HPDE6-E6E7 (cell line): ENCODE measurements around the gene WDR6.

ENCODE experiments used
- DNase-seq: peaks from one replicate; pipeline ENCODE4 v3.0.0; 2011; ENCODE audit warnings: missing footprints; ENCODE audit errors: extremely low spot score

Gene WDR6

DNA sequence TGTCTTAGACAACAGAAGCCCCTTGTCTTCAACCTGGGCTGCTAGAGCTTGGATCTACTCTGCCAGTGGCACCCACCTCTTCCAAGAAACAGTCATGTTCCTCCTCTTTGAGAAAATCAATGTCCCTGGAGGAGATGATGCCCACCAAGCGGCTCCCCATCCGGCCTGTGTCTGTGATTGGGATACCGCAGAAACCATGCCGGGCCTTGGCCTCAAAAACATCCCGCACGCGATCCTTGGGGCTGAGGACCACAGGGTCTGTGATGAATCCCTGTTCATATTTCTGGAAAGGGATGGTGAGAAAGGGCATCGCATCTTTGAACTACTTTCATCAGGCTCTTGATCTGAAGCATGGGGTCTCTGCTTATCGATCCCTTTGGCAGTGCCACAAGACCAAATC lies 20.4 kb downstream of the WDR6 start:
- DNase-seq, result no peak

GRCh38 chr3:49028298-49028672 lies 21.1 kb downstream of the WDR6 start:
- no peak for DNase-seq

GRCh38 chr3:49028673-49029562 lies 21.7 kb downstream of the WDR6 start, which contains the start of gene IMPDH2:
Gene IMPDH2 (minus strand): TSS chr3:49029398. CDS start chr3:49029350, 48 bp downstream.
- DNase-seq, result no peak

DNA sequence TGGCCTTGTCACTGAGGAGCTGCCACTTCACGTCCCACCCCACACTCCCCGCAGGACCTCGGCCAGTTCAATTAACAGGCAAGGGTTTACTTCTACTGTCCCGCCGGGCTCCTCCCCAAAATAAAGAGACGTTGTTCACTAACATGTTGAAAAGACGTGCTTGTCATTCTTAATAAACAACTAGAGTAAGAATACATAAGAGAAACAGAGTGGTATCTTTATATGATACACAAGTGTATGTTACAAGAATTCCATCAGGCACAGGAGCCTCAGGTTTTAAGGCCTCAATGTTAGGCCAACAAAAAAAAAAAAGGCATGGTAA lies 22.3 kb downstream of the WDR6 start:
- DNase-seq, result no peak

- no peak for DNase-seq
These were observed 23.1 kb downstream of the WDR6 start for GRCh38 chr3:49030321-49030720.

DNA sequence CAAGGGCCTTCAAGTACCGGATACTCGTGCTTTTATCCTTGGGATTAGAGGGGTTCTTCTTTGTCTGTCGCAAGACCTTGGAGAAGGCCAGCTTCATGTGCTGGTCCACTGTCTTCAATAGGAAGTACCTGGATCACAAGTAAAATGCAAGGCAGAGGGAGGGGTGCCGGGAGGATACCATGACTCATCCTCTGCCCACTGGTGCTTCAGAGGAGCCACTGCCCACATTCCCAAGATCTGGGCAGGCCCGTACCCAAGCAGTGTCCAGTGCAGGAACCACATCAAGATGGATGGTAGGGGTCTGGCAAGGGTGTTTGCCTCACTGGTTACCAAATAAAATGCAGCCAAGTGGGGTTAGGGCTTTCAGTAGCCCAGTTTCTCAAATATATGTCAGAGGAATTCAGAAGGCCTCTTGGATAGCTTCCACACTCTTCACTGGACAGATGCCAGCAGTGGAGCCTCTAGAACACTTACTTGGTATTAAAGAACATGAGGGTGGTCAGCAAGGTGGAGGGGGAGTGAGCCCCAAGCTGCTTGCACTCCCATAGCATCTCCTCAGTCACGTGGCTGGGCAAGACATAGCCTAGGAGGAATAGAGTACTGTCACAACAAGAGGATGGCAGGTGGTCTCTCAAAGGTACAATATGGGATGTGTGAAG lies 25.6 kb downstream of the WDR6 start:
- no peak for DNase-seq

DNA sequence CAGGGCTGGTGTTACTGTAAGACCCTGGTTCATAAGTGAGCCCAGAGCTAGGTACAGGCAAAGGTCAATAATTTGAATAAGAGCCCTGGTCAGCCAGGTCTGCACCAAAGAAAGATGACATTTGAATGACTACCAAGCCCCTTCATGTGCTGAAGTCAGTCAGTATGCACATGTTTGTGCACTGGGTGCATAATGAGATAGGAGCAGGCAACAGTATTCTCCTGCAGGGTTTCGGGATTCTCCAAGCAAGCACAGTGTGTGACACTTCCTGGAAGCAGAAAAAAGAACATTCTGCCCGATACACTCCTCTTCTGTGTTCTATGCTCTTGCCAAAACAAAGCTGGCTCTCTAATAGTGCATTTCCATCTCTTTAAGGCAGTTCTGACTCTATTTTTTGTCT lies 27.5 kb downstream of the WDR6 start:
- no peak for DNase-seq

DNA sequence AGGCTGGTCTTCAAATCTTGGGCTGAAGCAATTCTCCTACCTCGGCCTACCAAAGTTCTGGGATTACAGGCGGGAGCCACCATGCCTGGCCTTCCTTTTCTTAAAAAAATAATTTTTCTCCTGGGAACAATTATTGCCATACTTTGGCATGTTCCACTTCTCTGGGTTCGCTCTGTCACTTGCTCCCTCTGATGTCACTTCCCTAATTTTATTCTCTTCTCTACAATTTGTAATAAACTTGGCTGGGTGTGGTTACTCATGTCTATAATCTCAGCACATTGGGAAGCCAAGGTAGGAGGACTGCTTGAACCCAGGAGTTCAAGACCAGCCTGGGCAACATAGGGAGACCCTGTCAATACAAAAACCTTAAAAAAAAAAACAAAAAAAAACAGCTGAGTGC lies 28.1 kb downstream of the WDR6 start:
- DNase-seq, result no peak

DNA sequence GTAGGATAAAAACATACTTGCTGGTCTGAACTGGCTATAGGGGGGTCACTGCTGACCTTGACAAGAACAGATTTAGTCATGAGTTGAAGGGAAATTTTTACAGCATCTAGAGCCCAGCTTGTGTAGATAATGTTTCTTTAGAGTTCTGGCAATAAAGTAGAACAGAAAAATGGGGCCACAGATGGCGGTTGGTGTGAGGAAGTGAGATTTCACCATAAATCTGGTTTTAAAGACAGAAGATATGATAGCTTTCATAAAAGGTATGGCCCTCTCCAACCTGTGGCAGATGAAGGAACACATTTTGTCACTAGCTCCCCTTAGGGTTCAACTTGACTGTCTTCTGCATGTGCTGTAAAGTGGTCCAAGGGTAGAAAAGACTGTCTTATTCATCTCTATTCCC lies 46.4 kb downstream of the WDR6 start:
- no peak for DNase-seq

DNA sequence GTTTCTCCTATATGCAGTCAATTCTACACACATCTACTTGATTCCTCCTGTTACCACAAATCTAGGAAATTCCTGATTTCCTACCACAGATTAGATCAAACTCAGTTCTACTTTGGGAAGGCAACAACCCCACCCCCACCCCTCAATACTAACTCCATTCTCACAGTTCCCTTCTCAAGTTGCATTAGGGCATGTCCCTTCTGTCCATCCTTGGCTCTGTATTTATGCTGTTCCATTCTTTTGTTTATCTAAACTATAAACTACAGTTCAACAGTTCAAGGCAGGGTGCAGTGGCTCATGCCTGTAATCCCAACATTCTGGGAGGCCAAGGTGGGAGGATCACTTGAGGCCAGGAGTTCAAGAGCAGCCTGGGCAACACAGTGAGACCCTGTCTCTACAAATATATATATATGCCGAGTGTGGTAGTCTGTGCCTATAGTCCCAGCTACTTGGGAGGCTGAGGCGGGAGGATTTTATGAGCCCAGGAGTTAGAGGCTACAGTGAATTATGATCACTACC lies 47.2 kb downstream of the WDR6 start:
- no peak for DNase-seq

DNA sequence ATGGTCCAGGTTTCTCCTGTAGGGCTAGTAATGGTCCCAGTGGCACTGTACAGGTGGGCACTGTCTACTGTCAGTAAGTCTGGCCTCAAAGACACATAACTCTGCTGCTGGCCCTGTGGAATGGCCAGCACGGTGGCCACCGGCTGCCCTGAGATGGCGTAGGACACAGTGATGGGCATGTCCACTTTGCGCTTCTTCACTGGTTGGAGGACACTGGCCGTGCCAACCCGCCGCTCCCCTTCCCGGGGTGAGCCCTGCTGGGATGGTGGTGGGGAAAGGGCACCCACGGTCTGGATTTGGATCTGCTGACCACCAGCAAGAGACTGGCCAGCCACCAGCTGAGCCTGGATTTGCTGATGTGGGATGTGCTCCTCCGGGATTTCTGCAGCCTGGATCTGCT lies 50.1 kb downstream of the WDR6 start:
- DNase-seq, result no peak

DNA sequence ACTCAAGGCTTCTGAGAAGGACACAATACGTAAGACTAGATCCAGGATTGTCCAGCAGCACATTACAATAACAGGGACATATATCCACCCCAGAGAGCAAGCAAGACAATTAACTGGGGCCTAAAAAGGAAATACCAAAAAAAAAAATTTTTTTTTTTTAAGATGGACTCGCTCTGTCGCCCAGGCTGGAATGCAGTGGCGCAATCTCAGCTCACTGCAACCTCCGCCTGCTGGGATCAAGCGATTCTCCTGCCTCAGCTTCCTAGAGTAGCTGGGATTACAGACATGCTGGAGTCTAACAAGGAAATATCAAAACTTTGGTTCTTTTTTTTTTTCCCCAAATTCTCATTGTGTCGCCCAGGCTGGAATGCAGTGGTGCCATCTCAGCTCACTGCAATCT lies 50.8 kb downstream of the WDR6 start:
- DNase-seq, result no peak
